Gastroesophageal sphincter (tissue), 3 donors: ENCODE results near the gene TTBK1.

Source experiments
- EP300 ChIP-seq: sonication (generic); formaldehyde crosslinking; IDR thresholded peaks from one replicate; pipeline ENCODE4 v1.6.1; 2017; ENCODE audit warnings: antibody characterized with exemption, mild to moderate bottlenecking
- POLR2A ChIP-seq, 2 donors: fragments of 450-650 bp; IDR thresholded peaks; one replicate each; pipeline ENCODE4 v1.6.1; 2017; ENCODE audit warnings: antibody characterized with exemption in 2 of 2, mild to moderate bottlenecking in 2 of 2, moderate library complexity in 1 of 2
- POLR2AphosphoS5 ChIP-seq: sonication (generic); formaldehyde crosslinking; IDR thresholded peaks from one replicate; pipeline ENCODE4 v1.6.1; 2017; ENCODE audit warnings: antibody characterized with exemption
- TF ChIP-seq, protein P1 (sequence below), 4 experiments: fragments of 200-600 bp in 2 of 4; fragments of 450-650 bp in 2 of 4; sonication (generic) in 1 of 4; IDR thresholded peaks; one replicate each; pipeline ENCODE4 v1.5.1; 2017 to 2019; ENCODE audit warnings: antibody characterized with exemption in 4 of 4, mild to moderate bottlenecking in 2 of 4, moderate library complexity in 2 of 4

DNA sequence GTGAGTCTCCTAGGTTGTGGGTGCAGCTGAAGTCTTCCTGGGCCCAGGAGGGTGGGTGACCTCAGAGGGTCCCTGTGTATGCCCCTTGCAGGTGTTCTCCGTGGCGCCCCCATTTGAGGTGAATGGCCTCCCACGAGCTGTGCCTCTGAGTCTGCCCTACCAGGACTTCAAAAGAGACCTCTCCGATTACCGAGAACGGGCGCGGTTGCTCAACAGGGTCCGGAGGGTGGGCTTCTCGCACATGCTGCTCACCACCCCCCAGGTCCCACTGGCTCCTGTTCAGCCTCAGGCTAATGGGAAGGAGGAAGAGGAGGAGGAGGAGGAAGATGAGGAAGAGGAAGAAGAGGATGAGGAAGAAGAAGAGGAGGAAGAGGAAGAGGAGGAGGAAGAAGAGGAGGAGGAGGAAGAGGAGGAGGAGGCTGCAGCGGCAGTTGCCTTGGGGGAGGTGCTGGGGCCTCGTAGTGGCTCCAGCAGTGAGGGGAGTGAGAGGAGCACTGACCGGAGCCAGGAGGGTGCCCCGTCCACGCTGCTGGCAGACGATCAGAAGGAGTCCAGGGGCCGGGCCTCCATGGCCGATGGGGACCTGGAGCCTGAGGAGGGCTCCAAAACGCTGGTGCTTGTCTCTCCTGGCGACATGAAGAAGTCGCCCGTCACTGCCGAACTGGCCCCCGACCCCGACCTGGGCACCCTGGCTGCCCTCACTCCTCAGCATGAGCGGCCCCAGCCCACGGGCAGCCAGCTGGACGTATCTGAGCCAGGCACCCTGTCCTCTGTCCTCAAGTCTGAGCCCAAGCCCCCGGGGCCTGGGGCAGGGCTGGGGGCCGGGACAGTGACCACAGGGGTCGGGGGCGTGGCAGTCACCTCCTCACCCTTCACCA, 39.6 kb downstream of the TTBK1 start:
- TF ChIP-seq, protein P1, sequence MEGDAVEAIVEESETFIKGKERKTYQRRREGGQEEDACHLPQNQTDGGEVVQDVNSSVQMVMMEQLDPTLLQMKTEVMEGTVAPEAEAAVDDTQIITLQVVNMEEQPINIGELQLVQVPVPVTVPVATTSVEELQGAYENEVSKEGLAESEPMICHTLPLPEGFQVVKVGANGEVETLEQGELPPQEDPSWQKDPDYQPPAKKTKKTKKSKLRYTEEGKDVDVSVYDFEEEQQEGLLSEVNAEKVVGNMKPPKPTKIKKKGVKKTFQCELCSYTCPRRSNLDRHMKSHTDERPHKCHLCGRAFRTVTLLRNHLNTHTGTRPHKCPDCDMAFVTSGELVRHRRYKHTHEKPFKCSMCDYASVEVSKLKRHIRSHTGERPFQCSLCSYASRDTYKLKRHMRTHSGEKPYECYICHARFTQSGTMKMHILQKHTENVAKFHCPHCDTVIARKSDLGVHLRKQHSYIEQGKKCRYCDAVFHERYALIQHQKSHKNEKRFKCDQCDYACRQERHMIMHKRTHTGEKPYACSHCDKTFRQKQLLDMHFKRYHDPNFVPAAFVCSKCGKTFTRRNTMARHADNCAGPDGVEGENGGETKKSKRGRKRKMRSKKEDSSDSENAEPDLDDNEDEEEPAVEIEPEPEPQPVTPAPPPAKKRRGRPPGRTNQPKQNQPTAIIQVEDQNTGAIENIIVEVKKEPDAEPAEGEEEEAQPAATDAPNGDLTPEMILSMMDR (IDR thresholded peaks at IDR 0.05): no peak
- no peak for TF ChIP-seq POLR2AphosphoS5
- TF ChIP-seq POLR2A (IDR thresholded peaks at IDR 0.05): no peak
- no peak for TF ChIP-seq EP300
